HG02852 (cell line): ENCODE measurements around the gene CTCF.

Experiments used
- ATAC-seq: cut with Tn5 transposase; IDR thresholded peaks from one replicate; pipeline ENCODE4 v1.9.1; 2021; ENCODE audit warnings: mild to moderate bottlenecking, moderate library complexity; ENCODE audit not compliant: unreplicated experiment

Gene CTCF

GRCh38 chr16:67593288-67593687 is 31.0 kb downstream of the CTCF start:
- no peak for ATAC-seq

- no peak for ATAC-seq
These were observed 31.4 kb downstream of the CTCF start for GRCh38 chr16:67593701-67594100.

- ATAC-seq = no peak
These were observed 32.1 kb downstream of the CTCF start for GRCh38 chr16:67594256-67594915.

- no peak for ATAC-seq
These were observed 32.6 kb downstream of the CTCF start for GRCh38 chr16:67594956-67595355.

GRCh38 chr16:67598527-67598926 is 36.2 kb downstream of the CTCF start:
- ATAC-seq = no peak

- ATAC-seq = no peak
These were observed 43.3 kb downstream of the CTCF start for GRCh38 chr16:67605641-67606040.

- no peak for ATAC-seq
These were observed 44.3 kb downstream of the CTCF start for GRCh38 chr16:67606632-67607031.

GRCh38 chr16:67608364-67608763 is 46.0 kb downstream of the CTCF start:
- no peak for ATAC-seq

GRCh38 chr16:67613808-67614207 is 51.5 kb downstream of the CTCF start:
- ATAC-seq = no peak

GRCh38 chr16:67628216-67628615 is 65.9 kb downstream of the CTCF start:
- no peak for ATAC-seq

- no peak for ATAC-seq
These were observed 70.3 kb downstream of the CTCF start for GRCh38 chr16:67632415-67633172.

- no peak for ATAC-seq
These were observed 74.4 kb downstream of the CTCF start for GRCh38 chr16:67636713-67637112.

GRCh38 chr16:67637625-67638024 is 75.3 kb downstream of the CTCF start:
- no peak for ATAC-seq

GRCh38 chr16:67641779-67642708 is 79.7 kb downstream of the CTCF start:
- ATAC-seq = no peak

GRCh38 chr16:67644038-67644437 is 81.7 kb downstream of the CTCF start:
- ATAC-seq = no peak

GRCh38 chr16:67645397-67646121 is 83.2 kb downstream of the CTCF start:
- ATAC-seq = no peak

- no peak for ATAC-seq
These were observed 84.9 kb downstream of the CTCF start for GRCh38 chr16:67647111-67647651.

- no peak for ATAC-seq
These were observed 85.4 kb downstream of the CTCF start for GRCh38 chr16:67647681-67648080.

- no peak for ATAC-seq
These were observed 85.9 kb downstream of the CTCF start for GRCh38 chr16:67648088-67648763.
